Measurements from ENCODE around the gene CFHR2.
"Not testable (repeated sequence)": the region's sequence is repeated elsewhere in the genome, so short reads cannot be mapped to it uniquely, and the experiment has no call there.

CFHR2 gene

DNA sequence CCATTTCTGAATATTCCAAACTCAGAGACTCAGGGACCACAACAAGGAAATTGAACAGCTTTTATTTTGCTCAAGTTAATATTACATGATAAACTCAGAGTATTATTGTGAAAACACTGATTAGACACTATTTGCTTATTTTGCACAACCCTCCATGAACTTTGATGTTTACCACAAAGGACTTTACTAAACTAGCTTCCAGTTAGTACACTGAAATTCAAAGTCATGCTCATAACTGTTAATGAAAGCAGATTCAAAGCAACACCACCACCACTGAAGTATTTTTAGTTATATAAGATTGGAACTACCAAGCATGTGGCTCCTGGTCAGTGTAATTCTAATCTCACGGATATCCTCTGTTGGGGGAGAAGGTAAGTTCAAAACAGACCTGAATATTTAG is at the start of gene CFHR2:
Gene CFHR2 (plus strand): TSS at position 171 of the 400 bp plus-strand sequence. CDS start 143 bp downstream, at position 314.
- DNase-seq, result not testable (repeated sequence)

DNA sequence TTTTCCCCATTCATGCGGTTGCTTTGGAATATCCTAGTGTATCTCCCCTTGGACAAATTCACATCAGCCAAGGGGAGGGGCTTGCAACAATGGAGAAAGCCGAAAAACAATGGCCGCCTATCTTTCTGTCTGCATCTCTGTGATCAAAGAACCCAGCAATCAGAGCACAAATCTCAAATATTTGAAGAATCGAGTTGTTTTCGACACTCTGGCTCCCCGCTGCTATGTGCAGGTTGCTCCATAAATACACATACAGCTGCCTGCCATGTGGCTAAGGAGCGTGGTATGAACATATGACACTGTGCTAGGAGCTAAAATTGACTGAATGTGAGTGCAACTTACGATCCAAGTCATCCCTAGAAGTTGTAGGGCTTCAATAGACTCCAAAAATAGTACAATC is 47.2 kb upstream of the CFHR2 start:
- DNase-seq, result no peak

DNA sequence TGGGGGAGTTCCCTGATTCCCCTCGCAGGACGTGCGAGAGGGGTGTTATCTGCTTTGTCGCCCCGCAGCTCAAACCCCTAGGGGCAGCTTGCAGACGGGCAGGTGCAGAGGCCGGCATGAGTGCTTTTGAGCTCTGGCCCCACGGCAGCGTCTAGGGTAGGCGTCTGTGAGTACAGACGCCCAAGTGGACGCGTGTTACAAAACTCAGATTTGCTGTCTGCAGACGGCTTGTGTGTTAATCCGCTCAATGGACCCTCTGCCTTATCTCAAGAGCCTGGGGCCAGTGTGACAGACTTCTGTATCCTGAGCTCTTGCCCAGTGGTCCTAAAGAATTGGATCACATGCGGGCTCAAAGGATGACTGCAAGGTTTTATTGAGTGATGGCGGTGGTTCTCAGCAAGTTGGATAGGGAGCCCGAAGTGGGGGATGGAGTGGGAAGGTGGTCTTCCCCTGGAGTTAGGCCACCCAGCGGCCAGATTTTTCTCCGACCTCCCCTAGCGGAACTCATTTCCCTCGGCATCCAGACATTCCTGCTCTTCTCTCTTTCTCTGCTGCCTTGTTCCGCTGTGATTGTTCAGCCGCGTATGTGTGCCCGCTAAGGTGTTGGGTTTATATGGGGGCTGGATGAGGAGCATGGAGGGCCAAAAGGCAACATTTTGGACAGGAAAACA is 46.2 kb upstream of the CFHR2 start:
- no peak for DNase-seq

DNA sequence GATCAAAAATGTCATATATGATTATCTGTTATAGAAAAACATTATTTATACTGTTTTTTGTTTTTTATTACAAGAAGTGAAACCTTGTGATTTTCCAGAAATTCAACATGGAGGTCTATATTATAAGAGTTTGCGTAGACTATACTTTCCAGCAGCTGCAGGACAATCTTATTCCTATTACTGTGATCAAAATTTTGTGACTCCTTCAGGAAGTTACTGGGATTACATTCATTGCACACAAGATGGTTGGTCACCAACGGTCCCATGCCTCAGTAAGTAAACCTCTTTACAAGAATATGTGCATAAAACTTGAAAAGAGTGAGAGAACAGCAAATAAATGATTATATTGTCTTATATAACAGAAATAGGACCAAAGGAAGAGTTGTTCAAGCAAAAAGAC is 41.2 kb upstream of the CFHR2 start:
- no peak for DNase-seq

DNA sequence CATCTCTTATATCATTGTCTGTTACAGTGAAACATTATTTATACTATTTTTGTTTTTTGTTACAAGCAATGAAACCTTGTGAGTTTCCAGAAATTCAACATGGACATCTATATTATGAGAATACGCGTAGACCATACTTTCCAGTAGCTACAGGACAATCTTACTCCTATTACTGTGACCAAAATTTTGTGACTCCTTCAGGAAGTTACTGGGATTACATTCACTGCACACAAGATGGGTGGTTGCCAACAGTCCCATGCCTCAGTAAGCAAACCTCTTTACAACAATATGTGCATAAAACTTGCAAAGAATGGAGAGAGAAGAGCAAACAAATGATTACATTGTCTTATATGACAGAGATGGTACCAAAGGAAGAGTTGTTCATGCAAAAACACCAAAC is 33.3 kb upstream of the CFHR2 start:
- no peak for DNase-seq

DNA sequence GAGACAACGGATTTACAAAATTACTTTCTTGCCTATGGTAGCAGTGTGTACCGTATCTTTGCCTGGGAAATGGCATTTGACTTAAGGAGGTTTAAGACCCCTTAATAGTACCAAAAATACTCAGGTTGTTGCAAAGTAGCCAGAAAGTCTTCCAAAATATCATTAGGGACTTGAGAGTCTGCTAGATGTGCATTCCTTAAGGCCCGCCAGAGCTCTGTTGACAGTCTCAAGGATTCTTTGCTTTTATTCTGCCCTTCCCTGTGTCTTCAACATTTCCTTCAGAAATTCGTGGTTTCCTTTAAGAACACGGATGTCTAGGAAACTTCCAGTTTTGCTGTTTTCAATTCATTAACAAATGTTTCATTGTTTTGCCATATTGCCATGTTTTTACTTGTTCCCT is 31.3 kb upstream of the CFHR2 start:
- DNase-seq, result not testable (repeated sequence)

DNA sequence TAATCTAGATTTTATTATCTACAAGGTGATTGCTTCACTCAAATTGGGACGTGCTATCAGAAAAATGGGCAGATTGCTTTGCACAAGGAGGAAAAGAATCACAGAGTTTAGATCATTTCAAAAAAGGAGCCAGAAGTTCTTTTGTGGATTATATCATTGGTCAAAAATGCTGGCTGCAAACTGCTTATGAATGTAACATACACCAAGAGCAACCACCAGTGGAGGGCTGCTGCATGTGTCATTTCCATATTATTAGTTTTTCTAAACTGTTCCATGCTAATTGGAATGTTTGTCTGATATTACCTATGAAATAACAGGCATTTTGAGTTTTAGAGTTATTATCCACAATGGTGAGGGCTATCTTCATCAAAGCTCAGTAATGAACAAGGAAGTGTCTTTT is 16.7 kb upstream of the CFHR2 start:
- DNase-seq, result not testable (repeated sequence)

DNA sequence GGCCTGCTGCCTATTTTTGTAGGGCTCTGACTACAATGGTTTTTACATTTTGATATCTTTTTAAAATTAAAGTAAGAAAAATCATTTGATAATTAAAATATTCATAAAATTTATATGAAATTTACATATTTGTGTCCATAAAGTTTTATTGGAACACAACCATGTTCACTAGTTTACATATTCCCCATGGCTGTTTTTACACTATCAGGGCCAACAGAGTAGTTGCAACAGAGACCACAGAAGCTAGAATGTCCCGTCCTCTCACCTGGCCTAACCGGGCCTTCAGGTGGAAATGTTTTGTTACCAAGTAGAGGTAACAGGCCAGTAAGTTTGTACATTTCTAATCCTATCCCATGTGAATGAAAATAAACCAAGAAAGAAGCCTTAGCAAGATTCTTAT is 10.7 kb upstream of the CFHR2 start:
- DNase-seq, result not testable (repeated sequence)

DNA sequence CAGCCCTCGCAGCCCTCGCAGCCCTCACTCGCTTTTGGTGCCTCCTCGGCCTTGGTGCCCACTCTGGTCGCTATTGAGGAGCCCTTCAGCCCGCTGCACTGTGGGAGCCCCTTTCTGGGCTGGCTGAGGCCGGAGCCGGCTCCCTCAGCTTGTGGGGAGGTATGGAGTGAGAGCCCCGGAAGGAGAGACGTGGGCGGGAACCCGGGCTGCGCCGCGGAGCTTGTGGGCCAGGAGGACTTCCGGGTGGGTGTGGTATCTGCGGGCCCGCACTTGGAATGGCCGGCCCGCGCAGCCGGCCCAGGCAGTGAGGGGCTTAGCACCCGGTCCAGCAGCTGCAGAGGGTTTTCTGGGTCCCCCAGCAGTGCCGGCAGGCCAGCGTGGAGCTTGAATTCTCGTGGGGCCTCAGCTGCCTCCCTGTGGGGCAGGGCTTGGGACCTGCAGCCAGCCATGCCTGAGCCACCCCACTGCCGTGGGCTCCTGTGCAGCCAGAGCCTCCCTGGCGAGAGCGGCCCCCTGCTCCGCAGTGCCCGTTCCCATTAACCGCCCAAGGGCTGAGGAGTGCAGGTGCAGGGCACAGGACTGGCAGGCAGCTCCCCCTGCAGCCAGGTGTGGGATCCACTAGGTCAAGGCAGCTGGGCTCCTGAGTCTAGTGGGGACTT is 9.9 kb upstream of the CFHR2 start:
- DNase-seq, result peak; percentile 50

DNA sequence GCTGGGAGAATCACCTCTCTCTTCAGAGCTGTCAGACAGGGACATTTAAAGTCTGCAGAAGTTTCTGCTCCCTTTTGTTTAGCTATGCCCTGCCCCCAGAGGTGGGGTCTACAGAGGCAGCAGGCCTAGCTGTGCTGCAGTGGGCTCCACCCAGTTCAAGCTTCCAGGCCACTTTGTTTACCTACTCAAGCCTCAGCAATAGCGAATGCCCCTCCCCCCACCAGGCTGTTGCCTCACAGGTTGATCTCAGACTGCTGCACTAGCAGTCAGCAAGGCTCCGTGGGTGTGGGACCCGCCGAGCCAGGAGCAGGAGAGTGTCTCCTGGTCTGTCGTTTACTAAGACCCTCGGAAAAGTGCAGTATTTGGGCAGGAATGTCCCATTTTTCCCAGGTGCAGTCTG is 2.1 kb upstream of the CFHR2 start:
- not testable (repeated sequence) for DNase-seq

DNA sequence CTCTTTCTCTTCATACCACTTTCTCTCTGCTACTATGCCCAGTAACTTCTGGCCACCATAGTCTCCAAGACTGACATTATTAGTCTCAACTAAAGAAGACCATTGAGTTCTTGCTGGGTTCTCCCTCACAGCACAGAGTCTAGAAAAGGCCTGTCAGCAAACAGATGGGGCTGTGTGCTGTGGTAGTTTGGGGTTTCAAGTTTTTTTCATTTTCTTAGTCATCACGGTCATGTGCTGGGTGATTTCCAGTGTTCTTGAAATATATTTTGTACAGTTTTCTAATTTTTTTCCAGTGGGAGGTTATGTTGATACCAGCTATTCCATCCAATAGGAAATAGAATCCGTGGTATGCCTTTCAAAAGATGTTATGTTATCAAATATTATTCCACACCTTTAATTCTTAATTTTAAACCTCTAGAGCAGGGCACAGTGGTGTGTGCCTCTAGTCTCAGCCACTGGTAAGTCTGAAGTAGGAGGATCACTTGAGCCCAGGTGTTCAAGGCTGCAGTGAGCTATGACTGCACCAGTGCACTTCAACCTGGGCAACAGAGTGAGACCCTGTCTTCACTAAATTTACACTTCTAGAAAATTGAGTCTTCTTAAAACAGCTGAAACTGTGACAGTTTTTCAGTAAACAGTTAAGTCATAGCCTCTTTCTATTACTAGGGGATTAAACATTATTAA is 8.3 kb downstream of the CFHR2 start:
- no peak for DNase-seq

DNA sequence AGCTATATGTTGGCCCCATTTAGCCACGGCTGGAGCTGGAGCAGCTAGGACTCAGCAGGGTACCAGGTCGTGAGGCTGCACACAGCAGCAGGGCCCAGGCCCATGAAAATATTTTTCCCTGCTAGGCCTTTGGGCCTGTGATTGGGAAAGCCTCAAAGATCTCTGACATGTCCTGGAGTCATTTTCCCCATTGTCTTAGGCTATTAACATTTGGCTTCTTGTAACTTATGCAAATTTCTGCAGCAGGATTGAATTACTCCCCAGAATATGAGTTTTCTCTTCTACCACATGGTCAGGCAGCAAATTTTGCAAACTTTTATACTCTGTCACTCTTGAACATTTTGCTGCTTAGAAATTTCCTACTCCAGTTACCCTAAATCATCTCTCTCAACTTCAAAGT is 11.2 kb downstream of the CFHR2 start:
- no peak for DNase-seq

DNA sequence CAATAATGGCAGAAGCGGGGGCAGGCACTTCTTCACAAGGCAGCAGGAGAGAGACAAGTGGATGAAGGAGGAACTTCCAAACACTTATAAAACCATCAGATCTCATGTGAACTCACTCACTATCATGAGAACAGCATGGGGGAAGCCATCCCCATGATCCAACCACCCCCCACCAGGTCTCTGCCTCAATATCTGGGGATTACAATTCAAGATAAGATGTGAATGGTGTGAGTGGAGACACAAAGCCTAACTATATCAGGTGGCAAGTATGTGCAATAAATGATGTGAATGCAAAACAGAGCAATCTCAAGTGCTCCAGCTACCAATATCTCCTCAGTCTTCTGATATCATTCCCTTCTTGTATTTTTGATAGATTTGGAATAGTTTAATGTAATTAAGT is 12.4 kb downstream of the CFHR2 start:
- DNase-seq, result no peak

DNA sequence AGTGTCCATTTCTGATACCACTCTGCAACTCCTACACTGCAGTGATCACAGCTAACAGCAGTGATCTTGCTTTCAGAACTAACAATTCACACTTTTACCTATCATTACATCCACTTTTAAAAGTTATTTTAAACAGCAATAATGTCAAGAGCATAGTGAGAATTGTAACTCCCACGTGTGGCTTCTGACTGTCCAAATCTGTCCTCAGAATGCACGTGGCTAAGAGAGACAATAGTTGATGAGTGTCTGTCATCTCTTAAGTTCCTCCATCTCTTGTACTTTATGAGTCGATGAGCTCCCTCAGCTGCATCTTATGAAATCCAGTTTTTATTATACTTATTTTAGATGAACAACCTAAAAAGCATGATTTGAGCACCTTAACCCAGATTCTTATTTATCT is 17.3 kb downstream of the CFHR2 start:
- no peak for DNase-seq

DNA sequence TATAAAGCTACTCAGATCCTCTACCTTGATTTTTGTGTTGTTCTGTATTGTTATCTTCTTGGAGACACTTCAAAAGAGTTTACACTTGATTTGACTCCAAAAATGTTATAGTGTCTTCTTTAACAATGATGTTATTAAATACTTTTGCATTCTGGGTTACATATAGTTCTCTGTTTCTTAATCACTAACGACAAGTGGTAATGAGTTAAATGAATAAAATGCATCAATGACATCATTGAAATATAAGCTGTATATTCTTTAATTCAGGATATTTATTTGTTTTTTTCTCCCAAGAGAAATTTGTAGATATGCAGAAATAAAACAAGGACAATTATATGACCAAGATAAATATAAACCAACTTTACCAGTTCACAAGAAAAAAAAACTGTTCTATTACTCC is 26.6 kb downstream of the CFHR2 start:
- no peak for DNase-seq

DNA sequence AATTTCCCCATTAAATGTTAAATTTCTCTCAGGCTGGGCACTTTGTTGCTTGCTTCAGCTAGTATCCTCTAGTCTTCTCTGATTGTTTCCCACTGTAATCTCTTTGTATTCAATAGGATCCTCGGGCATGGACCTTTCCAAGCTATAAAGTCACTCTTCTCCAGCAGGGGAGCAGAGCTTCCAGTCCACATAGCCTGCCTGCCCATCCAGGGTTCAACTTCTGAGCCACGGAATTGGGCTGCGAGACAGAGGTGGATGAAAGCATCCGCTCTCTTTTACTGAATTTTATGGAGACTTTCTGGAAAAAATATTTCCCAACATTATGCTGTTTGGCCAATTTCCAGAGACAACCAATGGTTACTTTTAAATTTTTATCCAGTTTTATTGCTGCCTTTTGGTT is 32.7 kb downstream of the CFHR2 start:
- DNase-seq, result no peak

DNA sequence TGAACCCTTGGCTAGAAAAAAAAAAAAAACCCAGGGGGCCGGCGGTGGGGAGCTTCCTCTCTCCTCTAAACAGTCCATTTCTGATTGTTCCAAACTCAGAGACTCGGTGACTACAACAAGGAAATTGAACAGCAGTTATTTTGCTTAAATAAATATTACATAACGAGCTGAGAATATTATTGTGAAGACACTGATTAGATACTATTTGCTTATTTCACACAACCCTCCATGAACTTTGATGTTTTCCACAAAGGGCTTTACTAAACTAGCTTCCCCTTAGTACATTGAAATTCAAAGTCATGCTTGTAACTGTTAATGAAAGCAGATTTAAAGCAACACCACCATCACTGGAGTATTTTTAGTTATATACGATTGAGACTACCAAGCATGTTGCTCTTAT is 33.7 kb downstream of the CFHR2 start, which contains the start of gene CFHR5:
Gene CFHR5 (plus strand): TSS at position 279 of the 400 bp plus-strand sequence. CDS start 109 bp downstream, at position 388.
- no peak for DNase-seq

DNA sequence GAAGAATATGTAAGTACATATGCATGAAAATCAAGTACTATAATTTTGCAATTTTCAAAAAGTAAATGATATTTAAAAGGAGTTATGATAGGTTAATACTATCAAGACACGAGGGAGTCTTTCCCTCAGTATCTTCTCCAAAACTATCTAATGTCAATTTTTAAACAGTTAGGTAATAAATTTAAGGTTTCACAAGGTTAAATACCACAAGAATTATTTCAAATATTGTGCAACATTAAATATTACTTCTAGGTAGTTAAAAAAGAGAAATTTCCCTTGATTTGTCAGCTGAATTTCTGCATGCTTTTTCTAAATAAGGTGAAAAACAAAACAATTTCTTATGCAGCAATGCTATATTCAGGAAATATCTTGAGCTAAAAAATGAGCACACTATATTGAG is 37.3 kb downstream of the CFHR2 start:
- no peak for DNase-seq

DNA sequence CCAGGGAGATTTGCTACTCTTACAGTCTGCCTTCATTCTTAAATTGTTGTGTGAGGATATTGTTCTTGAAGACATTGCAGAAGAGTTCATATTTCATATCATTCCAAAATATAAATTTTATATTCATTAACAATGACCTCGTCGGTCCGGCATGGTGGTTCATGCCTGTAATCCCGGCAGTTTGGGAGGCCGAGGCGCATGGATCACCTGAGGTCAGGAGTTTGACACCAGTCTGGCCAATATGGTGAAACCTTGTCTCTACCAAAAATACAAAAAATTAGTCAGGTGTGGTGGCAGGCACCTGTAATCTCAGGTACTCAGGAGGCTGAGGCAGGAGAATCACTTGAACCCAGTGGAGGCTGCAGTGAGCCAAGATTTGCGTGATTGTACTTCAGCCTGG is 38.7 kb downstream of the CFHR2 start:
- not testable (repeated sequence) for DNase-seq

DNA sequence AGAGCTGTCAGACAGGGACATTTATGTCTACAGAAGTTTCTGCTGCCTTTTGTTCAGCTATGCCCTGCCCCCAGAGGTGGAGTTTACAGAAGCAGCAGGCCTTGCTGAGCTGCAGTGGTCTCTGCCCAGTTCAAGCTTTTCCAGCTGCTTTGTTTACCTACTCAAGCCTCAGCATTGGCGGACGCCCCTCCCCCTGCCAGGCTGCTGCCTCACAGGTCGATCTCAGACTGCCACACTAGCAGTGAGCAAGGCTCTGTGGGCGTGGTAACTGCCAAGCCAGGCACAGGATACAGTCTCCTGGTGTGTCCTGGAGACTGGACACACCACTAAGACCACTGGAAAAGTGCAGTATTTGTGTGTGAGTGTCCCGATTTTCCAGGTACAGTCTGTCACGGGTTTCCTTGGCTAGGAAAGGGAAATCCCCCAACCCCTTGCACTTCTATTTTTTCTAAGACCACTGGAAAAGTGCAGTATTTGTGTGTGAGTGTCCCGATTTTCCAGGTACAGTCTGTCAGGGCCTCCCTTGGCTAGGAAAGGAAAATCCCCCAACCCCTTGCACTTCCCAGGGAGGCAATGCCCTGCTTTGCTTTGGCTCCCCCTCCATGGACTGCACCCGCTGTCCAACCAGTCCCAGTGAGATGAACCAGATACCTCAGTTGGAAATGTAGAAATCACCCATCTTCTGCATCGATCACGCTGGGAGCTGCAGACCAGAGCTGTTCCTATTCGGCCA is 48.5 kb downstream of the CFHR2 start:
- DNase-seq, result peak; percentile 65

DNA sequence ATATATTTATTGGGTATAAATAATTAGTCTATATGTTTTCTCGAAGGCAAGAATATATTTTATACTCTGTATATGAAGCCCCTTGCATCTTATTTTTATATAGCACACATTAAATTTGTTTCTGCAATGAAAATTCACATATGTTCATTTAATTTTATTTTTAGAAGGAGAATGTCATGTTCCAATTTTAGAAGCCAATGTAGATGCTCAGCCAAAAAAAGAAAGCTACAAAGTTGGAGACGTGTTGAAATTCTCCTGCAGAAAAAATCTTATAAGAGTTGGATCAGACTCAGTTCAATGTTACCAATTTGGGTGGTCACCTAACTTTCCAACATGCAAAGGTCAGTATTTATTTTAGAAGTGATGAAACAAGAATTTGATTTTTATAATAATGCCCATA is 50.4 kb downstream of the CFHR2 start:
- no peak for DNase-seq

DNA sequence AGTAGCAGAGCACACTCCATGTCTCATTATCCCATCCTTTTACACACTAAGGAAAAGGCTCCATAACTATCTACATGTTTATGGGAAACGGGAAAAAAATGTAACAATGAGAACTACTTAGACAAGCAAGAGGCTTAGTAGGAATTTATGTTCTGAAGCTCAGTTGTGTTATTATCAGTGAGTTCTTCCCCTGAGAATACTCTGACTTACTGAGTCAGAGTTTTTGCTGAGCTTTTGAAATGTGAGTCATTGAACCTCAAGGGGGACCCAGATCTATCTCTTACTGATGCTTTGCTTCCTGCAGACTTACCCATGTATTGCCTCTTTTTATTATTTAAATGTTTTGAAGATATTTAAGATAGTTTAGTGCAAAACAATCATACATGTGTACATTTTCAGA is 53.9 kb downstream of the CFHR2 start:
- DNase-seq, result no peak

DNA sequence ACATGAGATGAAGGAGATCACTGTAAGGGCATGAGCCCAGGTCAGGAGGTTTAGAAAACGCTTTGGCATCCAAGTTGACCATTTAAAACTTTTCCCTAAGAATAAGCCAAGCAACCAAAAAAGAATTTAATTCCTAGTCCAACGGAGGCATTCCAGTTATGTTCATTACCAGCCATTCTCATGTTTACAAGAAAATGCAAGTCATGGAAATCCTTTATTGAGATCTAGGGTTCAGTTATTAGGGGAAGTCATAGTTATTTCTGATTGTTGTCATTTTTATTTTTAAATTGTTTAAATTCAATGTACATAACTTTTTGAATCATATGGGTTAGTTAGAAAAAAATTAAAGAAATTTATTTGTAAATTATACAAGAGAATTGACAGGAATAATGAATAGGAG is 58.3 kb downstream of the CFHR2 start:
- no peak for DNase-seq

DNA sequence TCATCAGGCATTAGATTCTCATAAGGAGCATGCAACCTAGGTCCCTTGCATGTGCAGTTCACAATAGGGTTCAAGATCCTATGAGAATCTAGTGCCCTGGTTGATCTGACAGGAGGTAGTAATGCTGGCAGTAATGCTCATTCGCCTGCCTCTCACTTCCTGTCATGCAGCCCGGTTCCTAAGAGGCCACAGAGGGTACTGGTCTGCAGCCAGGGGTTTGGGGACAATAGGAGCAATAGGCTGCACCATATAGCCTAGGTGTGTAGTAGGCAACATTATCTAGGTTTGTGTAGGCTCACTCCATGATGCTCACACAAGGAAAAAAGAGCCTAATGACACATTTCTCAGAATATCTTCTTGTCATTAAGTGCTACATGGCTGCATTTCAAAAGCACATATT is 59.6 kb downstream of the CFHR2 start:
- DNase-seq, result no peak

Measured in NCI-H2227 treated with DMSO at 0.1 percent for 48 hours (cell line).